Mesenchymal stem cell (in vitro differentiated cells and primary cell): ENCODE measurements around the gene LDLRAD3.

Experiments
- DNase-seq: peaks from one replicate; pipeline ENCODE4 v3.0.0-alpha.2; 2013
- H2AFZ ChIP-seq: one replicate; pipeline ENCODE4 v1.6.1; 2013; ENCODE audit warnings: low read depth, mild to moderate bottlenecking, control low read depth, inconsistent platforms, low read length, moderate library complexity
- H2AK5ac ChIP-seq: 2 replicates; pipeline ENCODE4 v1.6.1; 2013; ENCODE audit warnings: low read length, moderate library complexity, mild to moderate bottlenecking, inconsistent platforms; ENCODE audit not compliant: severe bottlenecking
- H2BK120ac ChIP-seq: one replicate; pipeline ENCODE4 v1.6.1; 2013; ENCODE audit warnings: low read depth, mild to moderate bottlenecking, inconsistent platforms, low read length, moderate library complexity
- H2BK12ac ChIP-seq, 2 experiments: one replicate each; pipeline ENCODE4 v1.6.1; 2013; ENCODE audit warnings: inconsistent platforms in 2 of 2, low read length in 2 of 2, mild to moderate bottlenecking in 2 of 2, moderate library complexity in 2 of 2, control low read depth in 1 of 2
- H2BK15ac ChIP-seq: one replicate; pipeline ENCODE4 v1.6.1; 2013; ENCODE audit warnings: mild to moderate bottlenecking, low read depth, inconsistent platforms; ENCODE audit not compliant: poor library complexity, severe bottlenecking
- H2BK5ac ChIP-seq: 2 replicates; pipeline ENCODE4 v1.6.1; 2013; ENCODE audit warnings: low read depth, mild to moderate bottlenecking, low read length, control low read depth, inconsistent platforms; ENCODE audit not compliant: poor library complexity, severe bottlenecking
- H3K14ac ChIP-seq, 2 experiments: one replicate each; pipeline ENCODE4 v1.6.1; 2013; ENCODE audit warnings: inconsistent platforms in 2 of 2, low read length in 2 of 2, control low read depth in 1 of 2, mild to moderate bottlenecking in 1 of 2, moderate library complexity in 1 of 2
- H3K18ac ChIP-seq, 2 experiments: one replicate each; pipeline ENCODE4 v1.6.1; 2013; ENCODE audit warnings: inconsistent platforms in 2 of 2, low read length in 2 of 2, control low read depth in 1 of 2, low read depth in 1 of 2, mild to moderate bottlenecking in 1 of 2
- H3K23ac ChIP-seq, 2 experiments: one replicate each; pipeline ENCODE4 v1.6.1; 2013; ENCODE audit warnings: inconsistent platforms in 2 of 2, low read length in 2 of 2, mild to moderate bottlenecking in 2 of 2, moderate library complexity in 2 of 2, control low read depth in 1 of 2
- H3K27ac ChIP-seq: 2 replicates; pipeline ENCODE4 v1.5.1; 2013; ENCODE audit warnings: mild to moderate bottlenecking, moderate library complexity, low read length, control low read depth, inconsistent platforms; ENCODE audit not compliant: poor library complexity, severe bottlenecking
- H3K27me3 ChIP-seq, 2 experiments: 2 replicates each; pipeline versions ENCODE4 v1.6.1 to v1.7.0; 2013; ENCODE audit warnings: low read length in 2 of 2, mild to moderate bottlenecking in 2 of 2, moderate library complexity in 2 of 2, control low read depth in 1 of 2, inconsistent platforms in 1 of 2; ENCODE audit not compliant: control insufficient read depth in 1 of 2, insufficient read depth in 1 of 2
- H3K36me3 ChIP-seq, 2 experiments: 2 replicates each; pipeline versions ENCODE4 v1.6.1 to v1.7.0; 2013; ENCODE audit warnings: low read length in 2 of 2, control low read depth in 1 of 2, inconsistent platforms in 1 of 2, low read depth in 1 of 2, mild to moderate bottlenecking in 1 of 2; ENCODE audit not compliant: insufficient read depth in 2 of 2, control insufficient read depth in 1 of 2
- H3K4ac ChIP-seq, 2 experiments: one replicate each; pipeline ENCODE4 v1.6.1; 2013; ENCODE audit warnings: inconsistent platforms in 2 of 2, low read length in 2 of 2, mild to moderate bottlenecking in 2 of 2, moderate library complexity in 2 of 2, control low read depth in 1 of 2, low read depth in 1 of 2
- H3K4me1 ChIP-seq: 2 replicates; pipeline ENCODE4 v1.6.1; 2013; ENCODE audit warnings: low read depth, low read length, control low read depth; ENCODE audit not compliant: control insufficient read depth, insufficient read depth
- H3K4me2 ChIP-seq: 2 replicates; pipeline ENCODE4 v1.6.1; 2013; ENCODE audit warnings: low read length, mild to moderate bottlenecking, inconsistent platforms; ENCODE audit not compliant: poor library complexity, severe bottlenecking
- H3K4me3 ChIP-seq, 2 experiments: 2 replicates each; pipeline versions ENCODE4 v1.5.1 to v1.7.0; 2013; ENCODE audit warnings: low read length in 2 of 2, mild to moderate bottlenecking in 2 of 2, control low read depth in 1 of 2, low read depth in 1 of 2; ENCODE audit not compliant: insufficient read depth in 1 of 2
- H3K79me1 ChIP-seq: replicated peaks from 2 replicates; pipeline ENCODE4 v1.6.1; 2013; ENCODE audit warnings: mild to moderate bottlenecking, control low read depth, low read length, inconsistent platforms; ENCODE audit not compliant: poor library complexity, severe bottlenecking
- H3K9ac ChIP-seq: 2 replicates; pipeline ENCODE4 v1.7.0; 2013; ENCODE audit warnings: mild to moderate bottlenecking, low read length, moderate library complexity
- H3K9me3 ChIP-seq: 2 replicates; pipeline ENCODE4 v1.7.0; 2013; ENCODE audit warnings: mild to moderate bottlenecking, low read length; ENCODE audit not compliant: control insufficient read depth
- H4K8ac ChIP-seq: one replicate; pipeline ENCODE4 v1.6.1; 2013; ENCODE audit warnings: inconsistent platforms, mild to moderate bottlenecking, low read length, moderate library complexity
- H4K91ac ChIP-seq: one replicate; pipeline ENCODE4 v1.6.1; 2013; ENCODE audit warnings: mild to moderate bottlenecking, low read length, inconsistent platforms
- WGBS: methylation state at CpG from one replicate; pipeline ENCODE4 v1.1.7; 2013; ENCODE audit warnings: mixed read lengths; 5-methylcytosine and 5-hydroxymethylcytosine counted together

The LDLRAD3 gene

DNA sequence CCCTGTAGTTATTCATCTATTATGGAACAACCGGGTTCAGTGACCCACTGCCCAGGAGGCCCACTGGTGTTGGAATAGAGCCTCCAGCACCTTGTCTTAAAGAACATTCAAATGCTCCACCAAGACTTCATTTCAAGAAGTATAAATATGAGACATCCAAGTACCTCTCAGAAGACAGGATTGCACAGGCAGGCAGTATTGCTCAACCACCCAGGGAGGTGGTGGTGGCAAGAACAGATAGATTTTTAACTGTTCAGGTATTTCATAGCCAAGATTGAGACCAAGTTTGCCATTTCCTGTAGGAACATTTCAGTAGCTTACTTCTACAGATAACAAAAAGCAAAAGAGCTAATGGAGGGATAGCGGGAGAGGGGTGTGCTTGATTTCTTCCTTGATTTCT is 266.7 kb downstream of the LDLRAD3 start:
- Histone ChIP-seq H3K27ac (no peak overlapping the region), H3K14ac (no peak overlapping the region), H2BK15ac (no peak overlapping the region), H2BK120ac (no peak overlapping the region), H4K8ac (no peak overlapping the region), H3K4me2 (no peak overlapping the region), H4K91ac (no peak overlapping the region), H3K4me1 (no peaks in the 10 kb centered on the region), H2BK12ac (no peak overlapping the region), H3K9me3 (no peaks in the 10 kb centered on the region), H3K4ac (no peak overlapping the region), H3K79me1 (no peaks in the 10 kb centered on the region), H3K4me3 (no peak overlapping the region), H3K36me3 (no peaks in the 10 kb centered on the region), H3K9ac (no peak overlapping the region), H2BK5ac (no peak overlapping the region), H3K18ac (no peak overlapping the region), H2AFZ (no peak overlapping the region), H3K27me3 (no peaks in the 10 kb centered on the region), H2AK5ac (no peak overlapping the region), H3K23ac (no peak overlapping the region)
- DNase-seq = no peak
- whole genome bisulfite sequencing = 92% methylated on average over 1 of the region's 2 CpGs

DNA sequence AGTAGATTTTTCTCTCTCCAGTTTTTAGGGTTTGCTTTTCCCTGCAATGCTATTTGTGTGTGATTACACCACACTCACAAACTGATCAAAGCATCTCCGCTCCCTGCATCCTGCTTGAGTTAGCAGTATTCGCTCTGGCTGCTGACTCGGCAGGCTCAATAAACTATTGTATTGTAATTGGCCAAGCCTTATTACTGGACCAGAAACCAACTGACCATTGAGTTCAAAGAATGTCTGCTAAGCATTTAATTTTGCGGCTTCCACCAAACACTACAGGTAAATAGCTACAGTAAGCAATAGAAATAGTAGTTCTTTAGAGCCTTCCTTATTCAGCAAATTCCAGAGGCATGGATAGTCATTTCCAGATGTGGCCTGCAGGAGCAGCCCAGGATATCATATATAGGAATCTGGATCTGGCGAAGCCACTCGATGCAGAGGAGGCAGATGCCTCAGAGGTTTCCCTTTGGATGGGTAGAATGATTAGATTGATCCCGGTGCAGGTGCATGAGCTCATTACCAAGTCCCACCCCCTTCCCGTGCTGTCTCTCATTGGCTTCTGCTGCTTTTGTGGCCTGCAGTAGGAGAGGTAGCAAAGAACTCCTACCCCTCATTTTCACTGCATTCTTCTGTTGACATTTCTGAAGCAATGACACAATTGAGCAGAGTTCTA is 268.0 kb downstream of the LDLRAD3 start:
- 81% methylated on average over 7 of the region's 8 CpGs for WGBS
- Histone ChIP-seq H3K27ac (no peak overlapping the region), H3K4me1 (no peaks in the 10 kb centered on the region), H3K18ac (no peak overlapping the region), H2BK5ac (no peak overlapping the region), H2AFZ (no peak overlapping the region), H3K9ac (no peak overlapping the region), H3K79me1 (no peaks in the 10 kb centered on the region), H3K9me3 (no peaks in the 10 kb centered on the region), H3K14ac (no peak overlapping the region), H3K4me2 (no peak overlapping the region), H4K91ac (no peak overlapping the region), H3K36me3 (no peaks in the 10 kb centered on the region), H3K4ac (no peak overlapping the region), H2BK120ac (no peak overlapping the region), H4K8ac (no peak overlapping the region), H2BK15ac (no peak overlapping the region), H3K4me3 (no peak overlapping the region), H2BK12ac (no peak overlapping the region), H3K23ac (no peak overlapping the region), H2AK5ac (no peak overlapping the region), H3K27me3 (no peaks in the 10 kb centered on the region)
- no peak for DNase-seq

DNA sequence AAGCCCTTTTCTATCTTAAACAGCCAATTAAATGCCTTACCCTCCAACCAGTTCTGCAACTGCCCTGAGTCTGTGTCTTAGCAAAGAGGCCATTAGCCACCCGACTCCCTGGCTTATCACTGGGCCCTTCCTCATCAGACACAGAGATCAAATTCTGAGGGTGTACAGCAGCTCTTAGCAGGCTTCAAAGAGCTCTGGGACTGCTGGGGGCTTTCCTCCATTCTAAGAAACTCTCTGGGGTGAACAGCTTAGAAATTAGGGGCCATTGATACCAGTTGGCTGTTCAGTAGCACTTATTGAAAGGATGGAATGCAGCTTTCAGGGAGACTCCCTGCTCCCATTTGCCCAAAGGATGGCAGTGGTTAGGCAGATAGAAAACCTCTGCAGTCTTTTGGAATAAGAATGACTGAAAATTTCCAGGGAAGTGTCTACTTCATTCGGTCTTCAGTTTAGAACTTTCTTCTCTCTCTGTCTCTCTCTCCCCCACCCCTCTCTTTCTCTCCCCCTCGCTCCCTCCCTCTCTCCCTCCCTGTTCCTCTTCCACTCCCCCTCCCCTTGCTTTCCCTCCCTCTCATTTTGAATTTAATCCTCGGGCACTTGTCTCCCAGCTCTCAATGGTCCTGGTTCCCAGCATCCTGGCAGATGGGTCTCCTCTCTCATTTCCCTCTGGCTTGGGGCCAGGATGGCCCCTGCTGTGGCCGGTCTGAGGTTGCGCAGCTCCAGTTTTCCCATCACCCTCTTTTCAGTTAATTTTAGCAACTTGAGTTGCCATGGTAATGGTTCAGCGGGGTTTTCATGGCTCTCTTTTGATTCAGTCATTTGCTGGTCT is 268.9 kb downstream of the LDLRAD3 start:
- Histone ChIP-seq H2BK12ac (no peak overlapping the region), H2AK5ac (no peak overlapping the region), H3K23ac (no peak overlapping the region)

DNA sequence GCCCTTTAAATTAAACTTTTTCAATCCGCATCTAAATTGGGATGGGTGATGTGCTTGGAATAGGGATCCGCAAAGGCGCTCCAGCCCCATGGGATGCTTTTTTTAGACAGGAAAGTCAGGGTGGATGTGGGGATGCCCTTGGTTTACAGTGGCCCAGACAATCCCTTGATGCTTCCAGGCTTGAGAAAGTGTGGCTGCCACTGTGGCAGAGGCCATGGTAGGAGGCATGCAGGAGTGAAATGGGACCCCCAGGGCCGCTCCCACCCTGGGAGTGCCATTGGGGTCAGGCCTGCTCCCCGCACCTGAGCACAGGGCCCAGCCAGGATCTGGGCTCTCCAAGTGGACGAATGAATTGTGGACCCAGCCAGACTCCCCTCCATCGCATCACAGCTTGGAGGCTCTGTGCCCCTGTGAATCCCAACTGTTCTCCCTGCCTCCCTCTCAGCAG is 269.6 kb downstream of the LDLRAD3 start:
- no peak overlapping the region for H3K9ac ChIP-seq
- no peak overlapping the region for H2BK120ac ChIP-seq
- no peak overlapping the region for H3K18ac ChIP-seq
- H3K4ac ChIP-seq = no peak overlapping the region
- H3K36me3 ChIP-seq = no peaks in the 10 kb centered on the region
- no peaks in the 10 kb centered on the region for H3K4me1 ChIP-seq
- H2AFZ ChIP-seq = no peak overlapping the region
- WGBS = 96% methylated on average over 7 of the region's 7 CpGs
- H3K4me3 ChIP-seq = no peak overlapping the region
- no peaks in the 10 kb centered on the region for H3K9me3 ChIP-seq
- no peak overlapping the region for H4K8ac ChIP-seq
- no peak overlapping the region for H3K23ac ChIP-seq
- H4K91ac ChIP-seq = no peak overlapping the region
- no peak overlapping the region for H2BK15ac ChIP-seq
- H3K27ac ChIP-seq = no peak overlapping the region
- H2BK12ac ChIP-seq = no peak overlapping the region
- no peak overlapping the region for H2BK5ac ChIP-seq
- H3K27me3 ChIP-seq = no peaks in the 10 kb centered on the region
- DNase-seq = no peak
- H3K79me1 ChIP-seq = no peaks in the 10 kb centered on the region
- no peak overlapping the region for H3K4me2 ChIP-seq
- H2AK5ac ChIP-seq = no peak overlapping the region
- no peak overlapping the region for H3K14ac ChIP-seq

More for the DNA sequence above, 268.9 kb downstream of the LDLRAD3 start:
- Histone ChIP-seq H3K27ac (no peak overlapping the region), H2BK15ac (no peak overlapping the region), H3K79me1 (no peaks in the 10 kb centered on the region), H2BK5ac (no peak overlapping the region), H3K9me3 (no peaks in the 10 kb centered on the region), H4K8ac (no peak overlapping the region), H3K14ac (no peak overlapping the region), H4K91ac (no peak overlapping the region), H3K27me3 (no peaks in the 10 kb centered on the region), H3K4ac (no peak overlapping the region), H2AFZ (no peak overlapping the region), H2BK120ac (no peak overlapping the region), H3K4me2 (no peak overlapping the region), H3K36me3 (no peaks in the 10 kb centered on the region), H3K4me3 (no peak overlapping the region), H3K18ac (no peak overlapping the region), H3K9ac (no peak overlapping the region), H3K4me1 (no peaks in the 10 kb centered on the region)
- WGBS = 91% methylated on average over 7 of the region's 7 CpGs
- DNase-seq = no peak
